GM18499 (cell line): ENCODE data around the gene EXOC6.
"Not testable (repeated sequence)": the region's sequence is repeated elsewhere in the genome, so short reads cannot be mapped to it uniquely, and the experiment has no call there.

Experiments
- ATAC-seq: cut with Tn5 transposase; IDR thresholded peaks from one replicate; pipeline ENCODE4 v1.9.1; 2021; ENCODE audit warnings: moderate number of reproducible peaks; ENCODE audit not compliant: insufficient read depth, unreplicated experiment

Gene EXOC6

GRCh38 chr10:92868036-92868435 is 19.7 kb downstream of the EXOC6 start:
- no peak for ATAC-seq

GRCh38 chr10:92868557-92868956 is 20.2 kb downstream of the EXOC6 start:
- no peak for ATAC-seq

- ATAC-seq = no peak
These were observed 24.7 kb downstream of the EXOC6 start for GRCh38 chr10:92873029-92873428.

GRCh38 chr10:92876509-92877036 is 28.3 kb downstream of the EXOC6 start:
- ATAC-seq = no peak

- ATAC-seq = no peak
These were observed 32.0 kb downstream of the EXOC6 start for GRCh38 chr10:92880233-92880861.

GRCh38 chr10:92880917-92881316 is 32.6 kb downstream of the EXOC6 start:
- ATAC-seq = no peak

- ATAC-seq = no peak
These were observed 38.1 kb downstream of the EXOC6 start for GRCh38 chr10:92886334-92886961.

GRCh38 chr10:92890471-92890870 is 42.2 kb downstream of the EXOC6 start:
- ATAC-seq = no peak

- ATAC-seq = no peak
These were observed 43.8 kb downstream of the EXOC6 start for GRCh38 chr10:92891885-92892690.

- ATAC-seq = no peak
These were observed 44.4 kb downstream of the EXOC6 start for GRCh38 chr10:92892691-92893054.

GRCh38 chr10:92894081-92894655 is 45.8 kb downstream of the EXOC6 start:
- ATAC-seq = no peak

- ATAC-seq = no peak
These were observed 49.6 kb downstream of the EXOC6 start for GRCh38 chr10:92897916-92898315.

- no peak for ATAC-seq
These were observed 53.5 kb downstream of the EXOC6 start for GRCh38 chr10:92901819-92902251.

GRCh38 chr10:92903633-92904032 is 55.3 kb downstream of the EXOC6 start:
- no peak for ATAC-seq

- ATAC-seq = no peak
These were observed 59.0 kb downstream of the EXOC6 start for GRCh38 chr10:92907280-92907679.

GRCh38 chr10:92912631-92913030 is 64.3 kb downstream of the EXOC6 start:
- ATAC-seq = not testable (repeated sequence)

- ATAC-seq = no peak
These were observed 65.7 kb downstream of the EXOC6 start for GRCh38 chr10:92913973-92914372.

- ATAC-seq = no peak
These were observed 66.4 kb downstream of the EXOC6 start for GRCh38 chr10:92914478-92915325.

- no peak for ATAC-seq
These were observed 67.6 kb downstream of the EXOC6 start for GRCh38 chr10:92915892-92916291.

- no peak for ATAC-seq
These were observed 68.1 kb downstream of the EXOC6 start for GRCh38 chr10:92916433-92916832.
